ENCODE measurements around the gene ZSWIM8.
"Not testable (repeated sequence)": the region's sequence is repeated elsewhere in the genome, so short reads cannot be mapped to it uniquely, and the experiment has no call there.

Gene ZSWIM8

DNA sequence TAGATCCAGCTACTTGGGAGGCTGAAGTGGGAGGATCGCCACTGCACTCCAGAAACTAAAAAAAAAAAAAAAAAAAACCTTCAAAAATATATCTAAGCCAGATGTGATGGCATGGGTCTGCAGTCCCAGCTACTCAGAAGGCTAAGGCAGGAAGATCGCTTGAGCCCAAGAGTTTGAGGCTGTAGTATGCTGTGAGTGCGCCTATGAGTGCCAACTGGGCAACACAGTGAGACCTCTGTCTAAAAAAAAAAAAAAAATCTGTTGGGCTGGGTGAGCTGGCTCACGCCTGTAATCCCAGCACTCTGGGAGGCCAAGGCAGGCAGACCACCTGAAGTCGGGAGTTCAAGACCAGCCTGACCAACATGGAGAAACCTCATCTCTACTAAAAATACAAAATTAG, 6.4 kb upstream of the ZSWIM8 start:
- no peak for DNase-seq

DNA sequence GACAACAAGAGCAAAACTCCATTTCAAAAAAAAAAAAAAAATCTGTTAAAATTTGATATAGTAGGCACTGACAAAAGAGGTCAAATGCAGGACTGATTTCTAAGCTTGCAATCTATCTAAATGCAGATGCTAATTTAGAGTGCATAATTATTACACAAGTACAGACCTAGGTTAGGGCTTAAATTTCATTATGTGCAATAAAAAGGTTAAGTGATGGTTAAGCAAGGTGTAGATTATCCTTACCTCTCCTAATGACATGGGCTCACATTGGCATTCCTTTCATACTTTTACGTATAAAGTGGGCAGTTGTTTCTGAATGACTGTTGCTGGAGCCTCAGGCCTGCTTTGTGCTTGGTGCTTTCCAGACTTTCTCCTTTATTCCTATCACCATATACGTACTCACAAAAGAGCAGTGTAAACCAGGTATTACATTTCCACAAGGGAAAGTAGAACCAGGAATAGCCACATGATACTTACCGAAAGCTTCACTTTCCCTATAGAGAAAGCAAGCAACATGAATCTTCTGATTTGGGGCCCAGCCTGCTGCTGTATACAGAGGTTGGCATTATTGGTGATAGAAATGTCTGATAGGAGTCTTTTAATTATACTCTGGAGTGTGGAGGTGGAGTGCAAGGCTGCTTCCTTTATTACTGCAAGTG, 5.7 kb upstream of the ZSWIM8 start:
- DNase-seq: no peak

DNA sequence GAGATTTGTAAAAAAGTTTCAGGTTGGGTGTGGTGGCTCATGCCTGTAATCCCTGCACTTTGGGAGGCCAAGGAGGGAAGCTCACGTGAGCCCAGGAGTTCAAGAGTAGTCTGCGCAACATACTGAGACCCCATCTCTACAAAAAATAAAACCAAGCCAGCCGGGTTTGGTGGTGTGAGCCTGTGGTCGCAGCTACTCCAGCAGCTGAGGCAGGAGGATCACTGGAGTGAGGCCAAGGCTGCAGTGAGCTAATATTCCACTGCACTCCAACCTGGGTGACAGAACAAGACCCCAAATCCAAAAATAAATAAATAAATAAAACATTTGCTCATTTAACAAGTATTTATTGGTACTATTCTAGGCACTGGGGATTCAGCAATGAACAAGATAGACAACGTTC, 5.1 kb upstream of the ZSWIM8 start:
- DNase-seq: no peak

DNA sequence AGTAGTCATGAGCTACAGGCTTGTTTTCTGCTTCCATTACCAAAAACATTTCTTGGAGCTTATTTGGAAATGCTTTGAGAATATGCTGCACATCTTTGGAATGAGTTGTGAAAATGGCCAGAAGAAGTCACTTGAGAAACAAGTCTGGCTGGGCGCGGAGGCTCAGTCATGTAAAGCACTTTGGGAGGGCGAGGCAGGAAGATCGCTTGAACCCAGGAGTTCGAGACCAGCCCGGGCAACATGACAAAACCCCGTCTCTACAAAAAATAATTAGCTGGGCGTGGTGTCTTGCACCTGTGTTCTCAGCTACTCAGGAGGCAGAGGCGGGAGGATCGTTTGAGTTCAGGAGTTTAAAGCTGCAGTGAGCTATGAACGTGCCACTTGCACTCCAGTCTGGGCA, 4.4 kb upstream of the ZSWIM8 start:
- no peak for DNase-seq

DNA sequence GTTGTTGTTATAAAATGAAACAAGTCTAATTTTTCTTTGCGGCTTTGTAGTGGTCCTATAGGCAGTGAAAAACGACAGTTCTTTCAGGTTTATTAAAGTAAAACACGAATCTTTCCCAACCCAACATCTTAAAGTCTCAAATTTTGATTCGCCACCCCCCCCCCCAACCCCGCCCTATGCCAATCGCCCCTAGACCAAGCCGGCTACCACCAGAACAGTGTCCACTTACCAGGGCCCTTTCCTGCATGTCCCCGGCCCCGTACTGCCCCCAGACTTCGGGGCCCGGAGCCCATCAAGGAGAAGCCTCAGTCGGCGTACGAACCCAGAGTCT, 3.9 kb upstream of the ZSWIM8 start:
- DNase-seq: no peak

DNA sequence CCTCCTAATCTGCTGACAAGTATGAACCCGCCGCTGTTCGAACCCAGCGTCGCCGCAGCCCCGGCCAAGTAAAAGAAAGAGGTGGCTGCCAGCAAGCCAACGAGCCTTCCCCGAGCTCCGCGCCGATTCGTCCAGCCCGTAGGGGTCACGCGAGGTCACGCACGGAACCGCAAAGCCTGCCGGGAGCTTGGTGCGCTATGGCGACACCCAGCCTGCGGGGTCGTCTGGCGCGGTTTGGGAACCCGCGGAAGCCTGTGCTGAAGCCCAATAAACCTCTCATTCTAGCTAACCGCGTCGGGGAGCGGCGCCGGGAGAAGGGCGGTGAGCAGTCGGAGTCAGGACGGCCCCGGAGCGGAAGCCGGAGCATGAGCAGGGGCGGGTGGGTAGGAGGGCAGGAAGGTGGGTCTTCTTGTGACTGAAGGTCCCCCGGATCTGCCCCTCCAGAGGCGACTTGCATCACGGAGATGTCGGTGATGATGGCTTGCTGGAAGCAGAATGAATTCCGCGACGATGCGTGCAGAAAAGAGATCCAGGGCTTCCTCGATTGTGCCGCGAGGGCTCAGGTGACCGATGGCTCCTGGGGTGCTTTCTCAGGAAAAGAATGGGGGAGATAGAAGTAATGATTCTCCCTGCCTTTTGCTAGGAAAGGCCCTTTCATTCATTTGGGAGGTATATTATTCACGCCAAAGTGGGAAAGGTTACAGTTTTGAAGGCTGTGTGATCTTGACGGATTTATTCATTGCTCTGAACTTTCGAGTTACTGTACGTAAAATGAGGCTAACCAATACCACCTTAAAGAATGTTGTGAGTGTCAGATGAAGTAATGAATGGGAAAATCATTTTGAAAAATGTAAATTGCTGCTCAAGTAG, 3.3 kb upstream of the ZSWIM8 start, which contains the start of gene CHCHD1:
CHCHD1 (plus strand) TSS at position 170 of the 870 bp plus-strand sequence; CDS start at position 198, 28 bp downstream.
- peak; percentile 94 for DNase-seq

DNA sequence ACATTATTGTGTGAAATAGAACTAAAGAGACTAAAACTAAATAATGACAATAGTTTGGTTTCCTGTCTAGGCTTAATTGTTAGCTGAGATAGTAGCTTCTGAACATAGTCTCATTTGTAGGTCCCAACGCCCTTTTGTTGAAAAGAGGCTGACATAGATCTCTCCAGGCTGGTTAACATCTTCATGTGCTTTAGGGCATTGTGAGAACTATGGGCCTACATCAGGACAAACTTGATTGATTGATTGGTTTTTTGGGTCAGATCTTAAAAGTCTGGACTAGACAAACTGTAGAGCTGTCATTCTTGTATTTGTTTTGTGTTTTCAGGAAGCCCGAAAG, 2.7 kb upstream of the ZSWIM8 start:
- no peak for DNase-seq

DNA sequence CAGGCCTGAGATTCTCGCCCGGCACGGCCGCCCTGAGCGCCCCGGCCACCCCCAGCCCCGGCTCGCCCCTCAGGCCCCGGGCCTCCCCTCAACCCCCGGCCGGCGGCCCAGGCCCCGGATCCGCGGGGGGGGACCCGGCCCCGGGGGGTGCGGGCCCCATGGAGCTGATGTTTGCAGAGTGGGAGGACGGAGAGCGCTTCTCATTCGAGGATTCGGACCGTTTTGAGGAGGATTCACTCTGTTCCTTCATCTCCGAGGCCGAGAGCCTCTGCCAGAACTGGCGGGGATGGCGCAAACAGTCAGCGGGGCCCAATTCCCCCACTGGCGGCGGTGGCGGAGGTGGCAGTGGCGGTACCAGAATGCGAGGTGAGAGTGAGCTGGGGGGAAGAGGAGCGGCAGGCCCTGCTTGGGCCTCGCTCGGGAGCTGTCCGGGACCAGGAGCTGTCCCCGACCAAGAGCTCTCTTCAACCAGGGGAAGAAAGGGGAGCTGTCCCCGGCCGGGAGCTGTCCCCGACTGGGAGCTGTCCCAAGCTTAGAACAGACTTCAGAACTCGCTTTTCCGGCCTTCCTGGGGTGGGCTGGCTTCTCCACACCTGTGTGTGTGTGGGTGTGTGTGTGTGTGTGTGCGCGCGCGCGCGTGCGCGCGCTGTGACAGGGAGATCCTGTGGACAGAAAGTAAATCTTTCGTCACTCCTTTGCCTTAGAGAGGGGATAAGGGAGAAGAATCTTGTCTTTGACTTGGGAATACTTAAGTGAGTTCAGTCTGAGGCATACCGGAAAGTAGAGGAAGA, 510 bp downstream of the ZSWIM8 start:
- DNase-seq: peak; percentile 45

DNA sequence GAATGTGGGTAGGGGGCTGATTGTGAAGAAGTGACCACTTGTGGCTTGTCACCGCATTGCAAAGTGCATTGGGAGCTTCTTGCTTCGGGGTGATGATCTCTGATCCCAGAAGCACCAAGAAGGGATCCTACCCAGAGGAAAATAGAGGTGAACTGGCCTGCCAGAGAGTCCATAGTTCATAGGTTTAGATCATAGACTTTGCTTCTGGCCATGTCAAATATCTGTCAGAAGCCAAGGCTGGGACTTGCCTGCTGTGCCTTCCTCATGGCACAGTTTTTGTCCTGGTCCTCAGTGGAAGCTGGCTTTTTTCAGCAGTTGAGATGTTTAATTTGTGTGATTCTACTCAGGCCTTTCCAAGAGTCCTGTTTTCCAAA, 1.1 kb downstream of the ZSWIM8 start:
- no peak for DNase-seq

DNA sequence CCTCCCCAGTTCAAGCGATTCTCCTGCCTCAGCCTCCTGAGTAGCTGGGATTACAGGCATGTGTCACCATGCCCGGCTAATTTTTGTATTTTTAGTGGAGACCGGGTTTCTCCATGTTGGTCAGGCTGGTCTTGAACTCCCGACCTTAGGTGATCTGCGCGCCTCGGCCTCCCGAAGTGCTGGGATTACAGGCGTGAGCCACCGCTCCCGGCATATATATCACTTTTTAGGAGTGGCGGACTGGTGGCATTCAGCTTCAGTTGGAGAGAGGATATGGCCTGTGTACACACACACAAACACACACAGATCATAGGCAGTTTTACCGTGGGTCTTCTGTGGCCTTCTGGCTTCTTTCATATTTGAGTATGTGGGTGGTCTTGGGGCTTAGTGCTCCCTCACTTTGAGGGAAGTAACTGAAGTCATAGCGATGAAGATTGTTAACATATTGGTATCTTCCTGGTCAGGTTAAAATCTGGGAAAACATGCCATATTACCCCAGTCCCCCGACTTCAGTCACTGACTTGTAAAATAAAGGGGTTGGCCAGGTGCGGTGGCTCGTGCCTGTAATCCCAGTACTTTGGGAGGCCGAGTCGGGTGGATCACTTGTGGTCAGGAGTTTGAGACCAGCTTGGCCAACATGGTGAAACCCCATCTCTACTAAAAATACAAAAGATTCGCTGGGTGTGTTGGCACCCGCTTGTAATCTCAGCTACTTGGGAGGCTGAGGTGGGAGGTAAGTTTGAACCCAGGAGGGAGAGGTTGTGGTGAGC, 1.8 kb downstream of the ZSWIM8 start:
- not testable (repeated sequence) for DNase-seq

DNA sequence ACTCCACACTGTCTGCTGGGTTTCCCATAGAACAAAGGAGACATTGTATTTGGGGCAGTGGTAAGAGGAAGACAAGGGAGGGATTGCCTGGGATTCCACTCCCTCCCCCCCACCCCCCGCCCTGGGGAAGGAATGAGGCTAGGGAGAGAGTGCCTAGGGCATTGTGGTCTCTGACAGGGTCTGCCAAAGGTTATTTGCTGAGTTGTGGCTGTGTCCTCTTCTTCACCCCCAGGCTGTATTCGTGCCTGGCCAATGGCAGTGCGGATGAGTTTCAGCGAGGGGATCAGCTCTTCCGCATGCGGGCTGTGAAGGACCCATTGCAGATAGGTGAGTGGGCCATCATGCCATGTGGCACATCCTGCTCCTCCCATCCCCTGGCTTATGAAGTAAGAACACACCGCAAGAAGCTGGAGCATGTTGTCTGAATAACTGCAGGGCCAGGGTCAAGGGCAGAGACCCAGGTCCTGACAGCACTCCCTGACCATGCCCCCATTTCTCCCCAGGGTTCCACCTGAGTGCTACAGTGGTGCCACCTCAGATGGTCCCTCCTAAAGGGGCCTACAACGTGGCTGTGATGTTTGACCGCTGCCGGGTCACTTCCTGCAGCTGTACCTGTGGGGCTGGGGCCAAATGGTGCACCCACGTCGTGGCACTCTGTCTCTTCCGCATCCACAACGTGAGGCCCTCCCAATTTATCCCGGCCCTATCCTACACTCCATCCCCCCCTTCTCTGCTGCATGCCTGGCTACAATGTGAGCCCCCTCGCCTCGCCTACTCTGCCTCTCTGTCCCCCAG, 3.7 kb downstream of the ZSWIM8 start:
- DNase-seq: no peak

DNA sequence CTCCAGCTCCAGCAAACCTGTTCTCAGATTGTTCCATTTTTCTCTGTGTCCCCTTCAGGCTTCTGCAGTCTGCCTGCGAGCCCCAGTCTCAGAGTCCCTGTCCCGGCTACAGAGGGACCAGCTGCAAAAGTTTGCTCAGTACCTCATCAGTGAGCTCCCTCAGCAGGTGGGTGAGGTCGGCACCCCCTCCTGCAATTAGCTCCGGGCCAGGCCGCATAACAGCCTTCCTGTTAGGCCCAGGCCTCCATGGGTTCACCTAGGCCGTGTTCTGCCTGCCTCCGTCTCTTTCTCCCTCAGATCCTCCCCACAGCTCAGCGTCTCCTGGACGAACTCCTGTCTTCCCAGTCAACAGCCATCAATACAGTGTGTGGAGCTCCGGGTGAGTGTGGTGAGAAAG, 4.3 kb downstream of the ZSWIM8 start:
- DNase-seq: no peak

DNA sequence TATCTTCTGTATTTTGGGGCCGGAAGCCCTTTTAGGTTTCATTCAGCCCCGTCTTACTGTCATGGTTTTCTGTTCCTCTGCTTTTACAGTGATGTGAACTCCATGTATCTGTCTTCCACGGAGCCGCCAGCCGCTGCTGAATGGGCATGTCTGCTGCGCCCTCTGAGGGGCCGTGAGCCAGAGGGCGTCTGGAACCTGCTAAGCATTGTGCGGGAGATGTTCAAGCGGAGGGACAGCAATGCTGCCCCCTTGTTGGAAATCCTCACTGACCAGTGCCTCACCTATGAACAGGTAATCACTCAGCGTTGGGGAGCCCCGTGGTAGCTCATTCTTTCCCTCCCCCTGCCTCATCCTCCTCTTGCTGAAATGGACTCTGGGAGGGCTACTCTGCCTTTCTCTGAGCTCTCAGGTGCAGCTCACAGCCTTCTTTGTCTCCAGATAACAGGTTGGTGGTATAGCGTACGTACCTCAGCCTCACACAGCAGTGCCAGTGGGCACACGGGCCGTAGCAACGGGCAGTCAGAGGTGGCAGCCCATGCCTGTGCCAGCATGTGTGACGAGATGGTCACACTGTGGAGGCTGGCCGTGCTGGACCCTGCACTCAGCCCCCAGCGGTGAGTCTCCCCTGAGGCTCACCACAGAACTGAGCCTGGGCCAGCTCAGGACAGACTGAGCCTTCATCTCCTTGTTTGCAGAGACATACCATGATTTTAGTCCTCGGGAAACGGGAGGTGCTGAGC, 5.7 kb downstream of the ZSWIM8 start:
- DNase-seq: no peak

DNA sequence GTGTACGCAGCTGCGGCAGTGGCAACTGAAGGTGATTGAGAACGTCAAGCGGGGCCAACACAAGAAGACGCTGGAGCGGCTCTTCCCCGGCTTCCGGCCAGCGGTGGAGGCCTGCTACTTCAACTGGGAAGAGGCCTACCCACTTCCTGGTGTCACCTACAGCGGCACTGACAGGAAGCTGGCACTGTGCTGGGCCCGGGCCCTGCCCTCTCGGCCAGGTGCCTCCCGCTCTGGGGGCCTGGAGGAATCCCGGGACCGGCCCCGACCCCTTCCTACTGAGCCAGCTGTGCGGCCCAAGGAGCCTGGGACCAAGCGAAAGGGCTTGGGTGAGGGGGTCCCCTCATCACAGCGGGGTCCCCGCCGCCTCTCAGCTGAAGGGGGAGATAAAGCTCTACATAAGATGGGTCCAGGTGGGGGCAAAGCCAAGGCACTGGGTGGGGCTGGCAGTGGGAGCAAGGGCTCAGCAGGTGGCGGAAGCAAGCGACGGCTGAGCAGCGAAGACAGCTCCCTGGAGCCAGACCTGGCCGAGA, 6.5 kb downstream of the ZSWIM8 start:
- no peak for DNase-seq

DNA sequence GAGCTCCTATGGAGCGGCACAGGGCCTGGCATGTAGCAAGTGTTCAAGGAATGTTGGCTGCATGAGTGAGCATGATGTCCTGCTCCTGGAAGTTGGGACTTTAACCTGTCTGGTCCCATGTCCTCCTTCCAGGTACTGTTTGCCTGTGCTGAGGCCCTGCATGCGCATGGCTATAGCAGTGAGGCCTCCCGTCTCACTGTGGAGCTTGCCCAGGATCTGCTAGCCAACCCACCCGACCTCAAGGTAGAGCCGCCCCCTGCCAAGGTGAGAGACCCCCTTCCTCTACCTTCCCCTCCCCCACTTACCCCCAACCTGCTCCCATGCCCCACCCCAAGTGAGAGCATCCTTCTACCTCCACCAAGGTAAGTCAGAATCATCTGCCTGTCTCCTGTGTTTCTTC, 8.1 kb downstream of the ZSWIM8 start:
- DNase-seq: no peak

DNA sequence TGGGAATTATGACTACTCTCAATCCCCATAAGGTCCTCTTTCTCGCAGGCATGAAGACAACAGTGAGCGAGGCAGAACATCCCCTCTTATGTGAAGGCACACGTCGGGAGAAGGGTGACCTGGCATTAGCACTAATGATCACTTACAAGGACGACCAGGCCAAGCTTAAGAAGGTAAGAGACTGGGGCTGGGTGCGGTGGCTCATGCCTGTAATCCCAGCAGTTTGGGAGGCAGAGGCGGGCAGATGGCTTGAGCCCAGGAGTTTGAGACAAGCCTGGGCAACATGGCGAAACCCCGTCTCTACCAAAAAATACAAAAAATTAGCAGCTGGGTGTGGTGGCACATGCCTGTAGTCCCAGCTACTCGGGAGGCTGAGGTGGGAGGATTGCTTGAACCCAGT, 10.1 kb downstream of the ZSWIM8 start:
- not testable (repeated sequence) for DNase-seq

DNA sequence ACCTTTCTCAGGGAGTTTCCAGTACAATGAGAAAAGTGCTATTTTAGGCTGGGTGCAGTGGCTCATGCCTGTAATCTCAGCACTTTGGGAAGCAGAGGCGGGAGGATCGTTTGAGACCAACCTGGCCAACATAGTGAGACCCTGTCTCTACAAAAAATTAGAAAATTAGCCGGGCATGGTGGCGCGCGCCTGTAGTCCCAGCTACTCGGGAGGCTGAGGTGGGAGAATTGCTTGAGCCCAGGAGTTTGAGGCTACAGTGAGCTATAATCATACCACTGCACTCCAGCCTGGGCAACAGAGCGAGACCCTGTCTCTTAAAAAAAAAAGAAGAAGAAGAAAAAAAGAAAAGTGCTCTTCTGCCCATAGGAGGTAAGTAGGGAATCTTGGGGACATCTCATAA, 10.6 kb downstream of the ZSWIM8 start:
- DNase-seq: not testable (repeated sequence)

DNA sequence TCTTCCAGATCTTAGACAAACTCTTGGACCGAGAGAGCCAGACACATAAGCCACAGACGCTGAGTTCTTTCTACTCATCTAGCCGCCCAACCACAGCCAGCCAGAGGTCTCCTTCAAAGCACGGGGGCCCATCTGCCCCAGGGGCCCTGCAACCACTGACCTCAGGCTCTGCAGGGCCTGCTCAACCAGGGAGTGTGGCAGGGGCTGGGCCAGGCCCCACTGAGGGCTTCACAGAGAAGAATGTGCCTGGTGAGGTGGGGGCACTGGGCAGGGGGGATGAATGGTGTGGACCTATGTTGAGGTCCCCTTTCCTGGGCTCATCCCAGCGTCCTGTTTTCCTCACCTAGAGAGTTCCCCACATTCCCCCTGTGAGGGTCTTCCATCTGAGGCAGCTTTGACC, 11.4 kb downstream of the ZSWIM8 start:
- no peak for DNase-seq

DNA sequence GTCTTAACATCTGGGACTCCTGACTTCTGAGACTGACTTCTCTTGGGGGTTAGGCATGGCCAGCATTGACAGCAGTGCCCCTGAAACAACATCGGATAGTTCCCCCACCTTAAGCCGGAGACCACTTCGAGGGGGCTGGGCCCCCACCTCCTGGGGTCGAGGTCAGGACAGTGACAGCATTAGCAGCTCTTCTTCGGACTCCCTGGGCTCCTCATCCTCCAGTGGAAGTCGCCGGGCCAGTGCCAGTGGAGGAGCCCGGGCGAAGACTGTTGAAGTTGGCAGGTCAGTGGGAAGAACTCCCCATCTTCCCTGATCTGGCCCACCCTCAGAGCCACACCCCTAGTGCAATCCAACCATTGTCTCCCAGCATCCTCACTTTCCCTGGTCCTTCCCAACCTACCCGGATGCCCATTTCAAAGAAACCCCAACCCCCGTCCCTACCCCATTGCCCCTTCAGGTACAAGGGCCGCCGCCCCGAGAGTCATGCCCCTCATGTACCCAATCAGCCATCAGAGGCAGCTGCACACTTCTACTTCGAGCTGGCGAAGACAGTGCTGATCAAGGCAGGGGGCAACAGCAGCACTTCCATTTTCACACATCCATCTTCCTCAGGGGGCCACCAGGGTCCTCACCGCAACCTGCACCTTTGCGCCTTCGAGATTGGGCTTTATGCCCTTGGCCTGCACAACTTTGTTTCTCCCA, 12.1 kb downstream of the ZSWIM8 start:
- no peak for DNase-seq

DNA sequence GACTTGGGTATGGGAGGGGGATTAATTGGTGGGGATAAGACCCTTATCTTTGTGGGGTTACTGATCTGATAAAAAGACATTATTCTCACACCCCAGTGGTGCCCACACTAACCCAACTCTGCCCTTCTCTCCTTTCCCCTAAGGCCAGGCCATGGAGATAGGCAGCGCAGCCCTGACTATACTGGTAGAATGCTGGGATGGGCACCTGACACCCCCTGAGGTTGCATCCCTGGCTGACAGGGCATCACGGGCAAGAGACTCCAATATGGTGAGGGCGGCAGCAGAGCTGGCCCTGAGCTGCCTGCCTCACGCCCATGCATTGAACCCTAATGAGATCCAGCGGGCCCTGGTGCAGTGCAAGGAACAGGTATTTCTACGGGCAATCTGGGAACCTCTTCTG, 12.7 kb downstream of the ZSWIM8 start:
- DNase-seq: no peak

Measured in retina (tissue), 1 donor.